HG03558 (cell line): Measurements from ENCODE around the gene GCA.

ENCODE experiments used
- ATAC-seq: cut with Tn5 transposase; IDR thresholded peaks from one replicate; pipeline ENCODE4 v1.9.1; 2021; ENCODE audit warnings: moderate number of reproducible peaks; ENCODE audit not compliant: unreplicated experiment; ENCODE audit errors: extremely low read depth

The GCA gene

DNA sequence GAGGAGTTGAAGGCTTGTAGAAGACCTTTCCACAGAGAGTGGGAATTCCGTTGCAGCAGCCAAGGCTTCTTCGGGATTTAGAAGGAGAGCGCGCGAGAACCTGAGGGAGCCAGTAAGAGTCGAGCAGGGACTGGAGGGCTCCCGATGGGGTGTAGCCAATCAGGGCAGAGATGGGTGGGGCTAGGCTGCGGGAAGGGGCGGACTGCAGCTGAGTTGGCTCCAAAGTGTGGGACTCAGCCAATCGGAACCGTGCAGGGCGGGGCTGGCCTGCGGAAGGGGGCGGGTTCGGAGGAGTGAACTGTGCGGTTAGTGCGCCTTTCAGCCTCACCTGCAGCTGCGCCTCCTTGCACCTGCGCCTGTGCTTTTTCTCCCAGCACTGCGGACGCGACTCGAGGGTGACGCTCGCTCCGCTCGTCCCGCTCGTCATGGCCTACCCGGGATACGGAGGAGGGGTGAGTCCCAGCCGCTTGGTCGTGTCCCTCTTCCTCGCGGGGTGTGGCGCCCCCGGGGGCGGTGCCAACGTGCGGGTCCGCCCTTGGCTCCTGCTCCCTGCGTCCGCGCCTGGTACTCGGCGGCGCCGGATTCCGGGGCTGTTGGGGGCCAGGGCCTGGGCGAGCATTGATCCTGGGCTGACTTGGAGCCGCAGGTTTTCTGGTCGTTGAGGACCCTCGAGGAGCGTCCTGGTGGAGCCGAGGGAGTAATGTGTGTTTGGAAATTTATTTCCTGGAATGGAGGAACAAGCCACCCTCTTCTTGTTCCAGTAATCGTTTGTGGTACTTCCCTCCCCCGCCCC is at the start of gene GCA:
Gene GCA, plus strand, starts transcription at position 309 of the 793 bp plus-strand sequence. Its CDS starts 117 bp downstream, at position 426.
- peak; percentile 94 for ATAC-seq

- no peak for ATAC-seq
These were observed 48.9 kb upstream of the GCA start for GRCh38 chr2:162295009-162295408.

DNA sequence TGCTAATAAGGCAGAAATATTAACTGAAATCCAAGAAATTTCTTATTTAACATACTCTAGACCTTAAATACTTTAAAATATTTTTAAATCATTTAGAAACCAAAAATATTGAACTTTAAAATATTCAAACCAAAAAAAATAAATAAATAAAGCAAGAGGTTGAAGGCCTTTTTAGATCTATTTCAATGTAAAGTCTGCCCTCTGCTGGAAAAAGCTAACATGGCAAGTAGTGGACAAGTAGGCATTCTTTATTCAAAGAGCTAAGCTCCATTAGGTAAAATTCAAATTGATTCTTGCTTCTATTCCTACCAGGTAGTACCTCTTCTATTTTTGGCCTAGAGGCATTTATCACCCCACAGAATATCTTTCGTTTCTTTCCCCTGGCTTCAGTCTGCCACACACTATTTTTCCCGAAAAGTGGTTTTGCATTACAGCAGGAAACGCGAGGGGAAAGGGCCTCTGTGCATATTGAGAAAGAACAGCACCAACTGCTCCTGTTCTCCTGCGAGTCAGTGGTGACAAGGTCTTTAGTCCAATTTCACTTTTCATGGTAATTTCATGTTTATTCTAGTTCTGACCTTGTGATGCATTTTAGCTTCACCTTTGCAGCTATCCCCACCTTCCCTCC is 45.9 kb upstream of the GCA start:
- ATAC-seq: peak; percentile 41

- no peak for ATAC-seq
These were observed 45.1 kb upstream of the GCA start for GRCh38 chr2:162298669-162299335.

DNA sequence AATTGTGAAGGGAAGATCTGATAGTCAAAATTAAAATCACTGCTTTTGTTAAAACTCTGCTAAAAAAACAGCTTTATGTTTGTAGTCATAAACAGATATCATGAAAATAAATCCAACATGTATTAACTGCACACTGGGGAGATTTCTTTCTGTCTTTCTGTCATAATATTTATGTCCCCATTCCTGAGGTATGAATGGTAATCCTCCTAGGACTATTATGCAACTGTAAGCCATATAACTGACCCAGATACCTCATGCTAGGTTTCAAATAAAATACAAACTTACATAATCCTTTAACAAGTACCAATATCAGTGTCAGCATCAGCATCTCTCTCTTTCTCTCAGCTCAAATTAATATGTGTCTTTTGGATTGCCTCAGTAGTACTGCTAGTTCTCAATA is 43.7 kb upstream of the GCA start:
- ATAC-seq: no peak

- peak; percentile 44 for ATAC-seq
These were observed 42.7 kb upstream of the GCA start for GRCh38 chr2:162301151-162301804.

DNA sequence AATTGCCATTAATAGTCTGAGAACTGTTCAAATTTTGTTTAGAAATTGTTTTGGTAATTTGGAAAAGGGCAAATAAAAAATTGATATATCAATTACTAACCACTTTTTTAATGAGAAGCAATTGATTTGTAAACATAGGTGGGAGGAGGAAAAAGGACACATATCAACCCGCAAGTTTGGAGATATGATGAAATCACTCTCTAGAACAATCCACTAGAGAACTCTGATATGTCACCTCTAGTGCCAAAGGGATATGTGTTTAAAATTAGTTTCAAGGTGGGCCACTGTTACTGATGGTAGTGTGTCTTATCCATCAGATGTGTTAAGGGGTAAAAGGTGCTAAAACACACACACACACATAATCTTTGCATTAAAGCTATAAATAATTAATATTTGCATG is 42.1 kb upstream of the GCA start:
- ATAC-seq: no peak

- no peak for ATAC-seq
These were observed 38.0 kb upstream of the GCA start for GRCh38 chr2:162305901-162306300.

GRCh38 chr2:162308747-162309503 is 35.0 kb upstream of the GCA start:
- ATAC-seq: peak; percentile 71

DNA sequence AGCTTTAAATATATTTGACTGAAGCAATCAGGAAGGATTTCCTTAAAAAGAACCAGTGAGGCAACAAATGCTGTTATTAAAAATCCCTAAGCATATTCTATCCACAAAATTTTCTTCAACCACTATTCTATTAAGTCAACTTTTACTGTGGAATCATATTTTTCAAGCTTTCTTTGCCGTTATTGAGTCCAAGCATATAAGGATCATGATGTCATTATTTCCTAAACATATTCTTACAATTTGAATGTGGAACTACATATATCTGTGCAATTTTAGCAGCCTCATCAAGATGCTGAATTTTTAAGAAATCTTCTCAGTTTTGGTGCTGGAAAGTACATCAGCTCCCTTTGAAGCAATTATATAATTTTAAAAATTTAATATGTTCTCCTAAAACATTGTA is 31.1 kb upstream of the GCA start:
- no peak for ATAC-seq

GRCh38 chr2:162315938-162316337 is 28.0 kb upstream of the GCA start:
- ATAC-seq: no peak

GRCh38 chr2:162316590-162316989 is 27.3 kb upstream of the GCA start:
- no peak for ATAC-seq

DNA sequence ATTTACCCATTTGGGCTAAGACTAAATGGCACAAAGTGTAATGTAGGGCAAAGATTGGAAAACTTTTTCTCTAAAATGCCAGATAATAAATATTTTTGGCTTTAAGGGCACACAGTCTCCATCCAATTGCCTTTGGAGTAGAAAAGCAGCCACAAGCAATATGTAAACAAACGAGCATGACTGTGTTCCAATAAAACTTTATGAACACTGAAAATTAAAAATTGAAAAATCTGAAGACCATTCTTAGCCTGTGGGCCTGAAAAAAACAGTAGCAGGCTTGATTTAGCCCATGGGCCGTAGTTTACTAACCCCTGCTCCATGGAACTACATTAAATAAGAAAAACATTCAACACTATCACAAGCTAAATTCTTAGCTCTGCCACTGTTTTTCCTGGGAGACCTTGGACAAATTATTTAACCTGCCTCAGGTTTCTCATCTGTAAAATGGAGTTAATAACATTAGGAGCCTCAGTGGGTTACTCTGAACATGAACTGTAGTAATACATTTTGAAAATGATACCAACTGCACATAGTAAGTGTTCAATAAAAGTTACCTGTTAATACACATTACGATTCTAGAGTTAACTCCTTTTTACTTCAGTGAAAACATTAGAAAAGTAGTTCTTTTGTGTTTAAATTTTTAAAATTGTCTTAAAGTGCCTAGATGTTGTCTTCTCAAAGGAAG is 26.7 kb upstream of the GCA start:
- ATAC-seq: no peak

GRCh38 chr2:162317861-162318327 is 26.0 kb upstream of the GCA start:
- peak; percentile 0 for ATAC-seq

GRCh38 chr2:162318328-162319180 is 25.4 kb upstream of the GCA start, which contains the start of gene IFIH1:
Gene IFIH1 (minus strand): TSS chr2:162318684. CDS start chr2:162318307, 377 bp downstream.
- ATAC-seq: peak; percentile 60

GRCh38 chr2:162320864-162321517 is 22.9 kb upstream of the GCA start:
- no peak for ATAC-seq

GRCh38 chr2:162324953-162325352 is 19.0 kb upstream of the GCA start:
- ATAC-seq: no peak
